ENCODE results near the gene FAM219A.

Gene FAM219A

DNA sequence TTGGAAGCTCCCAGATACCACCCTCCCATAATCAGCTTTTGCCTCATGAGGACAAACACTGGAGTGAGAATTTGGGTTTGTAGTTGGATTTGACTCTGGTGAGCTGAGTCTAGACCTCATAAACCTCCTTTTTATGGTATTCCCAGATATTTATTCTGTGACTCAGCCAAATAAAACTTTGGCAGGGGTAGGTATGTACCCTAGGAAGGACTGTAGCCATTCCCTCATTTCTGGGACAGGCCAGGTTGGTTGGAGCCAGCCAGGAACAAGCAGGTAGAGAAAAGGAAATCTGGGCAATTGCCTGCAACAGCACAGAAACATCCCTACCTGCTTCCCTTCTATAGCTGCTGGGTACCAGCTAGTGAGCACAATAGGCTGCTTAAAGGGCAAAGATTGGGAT is 45.0 kb upstream of the FAM219A start:
- no peak for TF ChIP-seq CTCF (IDR thresholded peaks at IDR 0.05; ENCODE audit: low read depth, low read length)
- Histone ChIP-seq H3K27ac (no peak overlapping the region), H3K4me3 (ENCODE audit: low read depth, low read length) (no peak overlapping the region), H3K9me3 (ENCODE audit: severe bottlenecking) (peaks cover 20% of the 10 kb centered on the region), H3K36me3 (no peaks in the 10 kb centered on the region), H3K27me3 (ENCODE audit: insufficient read depth, low read depth, severe bottlenecking) (peaks cover 15% of the 10 kb centered on the region)
- DNase-seq = no peak

DNA sequence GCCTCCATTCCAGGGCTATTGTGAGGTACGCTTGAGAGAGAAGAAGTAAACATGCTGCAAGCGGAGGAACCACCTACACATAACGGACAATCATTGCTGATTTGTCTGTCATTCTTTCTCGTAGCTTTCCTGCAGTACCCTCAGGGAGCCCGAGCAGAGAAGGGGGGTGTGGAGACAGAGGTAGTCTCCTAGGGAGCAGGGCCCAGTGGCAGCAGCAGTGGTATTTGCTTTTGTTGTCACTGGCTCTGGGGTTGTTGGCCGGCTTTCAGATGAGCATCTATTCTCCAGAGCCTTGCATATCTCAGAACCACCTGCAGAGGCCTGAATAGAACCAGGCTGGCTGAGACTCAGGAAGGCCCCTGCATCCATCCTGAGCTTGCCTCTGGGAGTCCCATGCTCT is 44.5 kb upstream of the FAM219A start:
- Histone ChIP-seq H3K27me3 (ENCODE audit: insufficient read depth, low read depth, severe bottlenecking) (peaks cover 15% of the 10 kb centered on the region), H3K27ac (no peak overlapping the region), H3K4me3 (ENCODE audit: low read depth, low read length) (no peak overlapping the region), H3K9me3 (ENCODE audit: severe bottlenecking) (peaks cover 20% of the 10 kb centered on the region), H3K36me3 (no peaks in the 10 kb centered on the region)
- no peak for DNase-seq
- TF ChIP-seq CTCF (IDR thresholded peaks at IDR 0.05; ENCODE audit: low read depth, low read length) = no peak

DNA sequence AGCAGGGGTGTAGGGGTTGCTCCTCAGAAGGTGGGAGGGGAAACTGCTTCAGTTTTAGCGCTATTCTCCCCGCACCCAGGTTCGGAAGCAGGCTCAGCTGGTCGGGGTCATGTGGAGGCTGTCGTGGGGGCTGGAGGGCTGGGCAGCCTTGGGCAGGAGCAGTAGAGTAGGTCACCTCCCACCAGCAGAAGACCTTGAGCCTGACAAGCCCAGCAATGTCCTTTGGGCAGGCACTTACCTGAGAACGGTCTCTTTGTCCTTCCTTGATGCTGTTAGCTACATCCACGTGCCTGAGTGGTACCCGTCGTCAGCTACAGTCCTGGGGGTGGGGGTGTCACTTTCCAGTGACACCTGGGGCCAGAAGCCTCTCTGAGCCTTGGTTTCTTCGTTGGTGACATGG is 44.1 kb upstream of the FAM219A start:
- no peak for TF ChIP-seq CTCF (IDR thresholded peaks at IDR 0.05; ENCODE audit: low read depth, low read length)

DNA sequence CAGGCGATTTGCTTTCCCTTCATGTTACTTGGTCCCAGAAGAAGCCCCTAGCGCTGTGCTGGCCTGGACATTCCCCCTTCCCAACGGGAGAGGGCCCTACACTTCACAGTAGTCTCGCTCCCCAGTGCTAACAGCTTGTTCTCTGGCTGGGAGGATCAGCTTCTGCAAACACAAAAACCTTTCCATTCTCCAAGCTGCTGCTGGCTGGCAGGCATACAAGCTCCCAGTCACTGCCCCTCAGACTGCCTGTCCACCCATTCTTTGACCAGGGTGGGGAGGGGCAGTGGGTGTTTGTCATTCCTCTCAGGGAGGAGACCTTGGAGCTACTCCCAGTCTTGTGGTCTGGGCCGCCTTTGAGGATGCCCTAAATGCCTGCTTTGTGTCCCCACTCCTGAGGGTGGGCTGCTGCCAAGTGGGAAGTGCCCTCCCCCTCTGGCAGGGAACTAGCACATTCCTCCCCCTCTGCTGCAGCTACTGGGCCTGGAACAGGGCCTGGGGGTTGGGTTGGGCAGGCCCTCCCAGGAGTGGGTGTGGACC is 43.6 kb upstream of the FAM219A start:
- Histone ChIP-seq H3K9me3 (ENCODE audit: severe bottlenecking) (peaks cover 20% of the 10 kb centered on the region), H3K36me3 (no peaks in the 10 kb centered on the region), H3K27ac (no peak overlapping the region), H3K4me3 (ENCODE audit: low read depth, low read length) (no peak overlapping the region), H3K27me3 (ENCODE audit: insufficient read depth, low read depth, severe bottlenecking) (peaks cover 7% of the 10 kb centered on the region)
- peak; percentile 41 for DNase-seq
- TF ChIP-seq CTCF (IDR thresholded peaks at IDR 0.05; ENCODE audit: low read depth, low read length) = peak; percentile 59

More for the DNA sequence above, 44.1 kb upstream of the FAM219A start:
- Histone ChIP-seq H3K4me3 (ENCODE audit: low read depth, low read length) (no peak overlapping the region), H3K27ac (no peak overlapping the region), H3K9me3 (ENCODE audit: severe bottlenecking) (peaks cover 20% of the 10 kb centered on the region), H3K27me3 (ENCODE audit: insufficient read depth, low read depth, severe bottlenecking) (peaks cover 12% of the 10 kb centered on the region), H3K36me3 (no peaks in the 10 kb centered on the region)
- DNase-seq = no peak

DNA sequence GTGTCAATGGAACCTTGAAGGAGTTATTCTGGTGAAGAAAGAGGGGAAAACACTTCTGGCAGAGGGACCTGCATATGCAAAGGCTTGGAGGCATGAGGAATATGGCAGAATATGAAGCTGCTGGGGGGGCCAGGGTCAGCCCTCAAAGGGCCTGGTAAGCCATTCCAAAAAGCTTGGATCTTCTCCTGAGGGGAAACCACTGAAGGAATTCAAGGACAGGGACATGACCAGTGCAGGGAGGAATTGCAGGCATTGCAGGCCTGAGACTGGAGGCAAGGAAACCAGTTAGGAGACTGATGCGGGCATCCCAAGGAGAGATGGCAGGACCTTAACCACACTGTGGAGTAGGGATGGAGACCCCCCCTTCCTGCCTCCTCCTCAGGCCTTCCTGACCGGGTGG is 43.0 kb upstream of the FAM219A start:
- DNase-seq = no peak
- H3K4me3 ChIP-seq (ENCODE audit: low read depth, low read length) = no peak overlapping the region
- H3K36me3 ChIP-seq = no peaks in the 10 kb centered on the region
- H3K27ac ChIP-seq = no peak overlapping the region
- peaks cover 7% of the 10 kb centered on the region for H3K27me3 ChIP-seq (ENCODE audit: insufficient read depth, low read depth, severe bottlenecking)
- H3K9me3 ChIP-seq (ENCODE audit: severe bottlenecking) = peaks cover 20% of the 10 kb centered on the region
- no peak for TF ChIP-seq CTCF (IDR thresholded peaks at IDR 0.05; ENCODE audit: low read depth, low read length)

DNA sequence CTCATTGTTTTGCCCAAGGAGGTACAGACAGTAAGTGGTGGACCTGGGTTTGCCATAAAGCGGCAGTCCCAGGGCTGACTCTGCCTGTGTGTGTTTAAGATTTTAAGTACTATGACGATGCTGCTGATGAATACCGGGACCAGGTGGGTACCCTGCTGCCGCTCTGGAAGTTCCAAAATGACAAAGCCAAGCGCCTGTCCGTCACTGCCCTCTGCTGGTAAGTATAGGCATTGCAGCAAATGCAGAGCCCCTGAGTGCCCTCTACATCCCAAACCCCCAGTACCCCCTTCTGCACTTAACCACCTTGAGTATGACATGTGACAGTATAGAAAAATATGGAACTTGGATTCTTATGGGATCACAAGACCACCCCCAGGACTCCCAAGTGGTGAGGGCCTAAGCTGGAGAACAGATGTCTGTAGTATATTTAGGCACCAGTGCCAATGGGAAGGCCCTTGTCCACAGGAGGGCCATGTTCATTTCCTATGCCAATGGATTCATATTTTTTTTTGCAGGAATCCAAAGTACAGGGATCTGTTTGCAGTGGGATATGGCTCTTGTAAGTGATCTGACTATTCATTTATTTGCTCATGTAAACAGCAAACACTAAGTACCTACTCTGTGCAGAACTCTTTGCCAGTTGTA is 42.4 kb upstream of the FAM219A start:
- Histone ChIP-seq H3K36me3 (no peaks in the 10 kb centered on the region), H3K4me3 (ENCODE audit: low read depth, low read length) (no peak overlapping the region), H3K27me3 (ENCODE audit: insufficient read depth, low read depth, severe bottlenecking) (peaks cover 7% of the 10 kb centered on the region), H3K27ac (no peak overlapping the region), H3K9me3 (ENCODE audit: severe bottlenecking) (peaks cover 20% of the 10 kb centered on the region)
- DNase-seq = peak; percentile 67
- peak; percentile 96 for TF ChIP-seq CTCF (IDR thresholded peaks at IDR 0.05; ENCODE audit: low read depth, low read length)
